ENCODE data around the gene ADGRD1.
"Not testable (repeated sequence)": the region's sequence is repeated elsewhere in the genome, so short reads cannot be mapped to it uniquely, and the experiment has no call there.

Gene ADGRD1

GRCh38 chr12:131061041-131061806, 107.5 kb downstream of the ADGRD1 start:
- no peak for DNase-seq

- DNase-seq: peak; percentile 4
Measured at GRCh38 chr12:131063413-131063812, 109.7 kb downstream of the ADGRD1 start.

- no peak for DNase-seq
Measured at GRCh38 chr12:131063960-131064359, 110.3 kb downstream of the ADGRD1 start.

GRCh38 chr12:131065279-131065678, 111.6 kb downstream of the ADGRD1 start:
- DNase-seq: no peak

- DNase-seq: no peak
Measured at GRCh38 chr12:131065801-131066200, 112.1 kb downstream of the ADGRD1 start.

- DNase-seq: no peak
Measured at GRCh38 chr12:131066207-131066885, 112.6 kb downstream of the ADGRD1 start.

- DNase-seq: no peak
Measured at GRCh38 chr12:131066886-131067490, 113.3 kb downstream of the ADGRD1 start.

- no peak for DNase-seq
Measured at GRCh38 chr12:131067981-131068851, 114.5 kb downstream of the ADGRD1 start.

GRCh38 chr12:131068926-131069720, 115.4 kb downstream of the ADGRD1 start:
- DNase-seq: not testable (repeated sequence)

GRCh38 chr12:131070136-131070535, 116.4 kb downstream of the ADGRD1 start:
- not testable (repeated sequence) for DNase-seq

GRCh38 chr12:131070668-131071067, 117.0 kb downstream of the ADGRD1 start:
- not testable (repeated sequence) for DNase-seq

GRCh38 chr12:131071234-131071820, 117.6 kb downstream of the ADGRD1 start:
- not testable (repeated sequence) for DNase-seq

GRCh38 chr12:131071950-131072349, 118.2 kb downstream of the ADGRD1 start:
- DNase-seq: not testable (repeated sequence)

GRCh38 chr12:131072451-131073230, 118.9 kb downstream of the ADGRD1 start:
- DNase-seq: no peak

GRCh38 chr12:131074221-131075083, 120.7 kb downstream of the ADGRD1 start:
- no peak for DNase-seq

GRCh38 chr12:131075194-131075593, 121.5 kb downstream of the ADGRD1 start:
- no peak for DNase-seq

GRCh38 chr12:131075611-131076010, 121.9 kb downstream of the ADGRD1 start:
- no peak for DNase-seq

- DNase-seq: no peak
Measured at GRCh38 chr12:131076296-131076695, 122.6 kb downstream of the ADGRD1 start.
